ENCODE measurements around the gene CEMIP. TPM values are rescaled to one million over a fixed set of nuclear protein-coding genes. Genes with fewer than 3 reads are reported as not detected.

The CEMIP gene
- polyA plus RNA-seq, 2 of the 4 experiments (the other 2 are of a cell fraction) = 0.54 to 0.84 TPM

GRCh38 chr15:80744415-80744814 lies 34.8 kb upstream of the CEMIP start:
- peak overlapping the region; percentile 65 for H3K4me2 ChIP-seq
- POLR2A ChIA-PET = no interaction called here
- FAIRE-seq (peak; percentile 84), DNase-seq (ENCODE audit: low read depth in 1 of 2, low spot score in 1 of 2) (no peak), ATAC-seq (no peak)
- no peak overlapping the region for H3K4me3 ChIP-seq
- peaks cover 37% of the 10 kb centered on the region for H3K4me1 ChIP-seq
- WGBS (ENCODE audit: missing lambda C conversion rate) = 91% methylated on average over 6 of the region's 6 CpGs
- no peaks in the 10 kb centered on the region for H3K9me3 ChIP-seq
- CTCF ChIA-PET = interaction anchor here (1.6 to 2.0 kb wide), 2 partner anchors 32 to 177 kb away, joined by 4 to 9 read pairs; no protein-coding TSS in a partner anchor
- TF ChIP-seq CBX2 (IDR thresholded peaks at IDR 0.05; ENCODE audit: borderline replicate concordance, low read depth) = no peak
- no peak for TF ChIP-seq PHF8 (IDR thresholded peaks at IDR 0.05; ENCODE audit: borderline replicate concordance, low read depth)
- no peak for TF ChIP-seq E2F6 (IDR thresholded peaks at IDR 0.05; ENCODE audit: borderline replicate concordance, low read depth)
- TF ChIP-seq BHLHE40 (IDR thresholded peaks at IDR 0.05; ENCODE audit: low read depth, low read length) = no peak
- no peak for TF ChIP-seq FOSL2 (IDR thresholded peaks at IDR 0.05)
- no peak for TF ChIP-seq FOSL2 (CRISPR knock-in tag; IDR thresholded peaks at IDR 0.05)
- TF ChIP-seq POLR2AphosphoS2 (conservative IDR thresholded peaks at IDR 0.05; ENCODE audit: low read length) = no peak
- TF ChIP-seq PBX3 (IDR thresholded peaks at IDR 0.05) = no peak
- no peak for TF ChIP-seq NFE2L2 (conservative IDR thresholded peaks at IDR 0.05; ENCODE audit: low read length)
- TF ChIP-seq NR3C1 (IDR thresholded peaks at IDR 0.05) = no peak
- TF ChIP-seq, protein P1, sequence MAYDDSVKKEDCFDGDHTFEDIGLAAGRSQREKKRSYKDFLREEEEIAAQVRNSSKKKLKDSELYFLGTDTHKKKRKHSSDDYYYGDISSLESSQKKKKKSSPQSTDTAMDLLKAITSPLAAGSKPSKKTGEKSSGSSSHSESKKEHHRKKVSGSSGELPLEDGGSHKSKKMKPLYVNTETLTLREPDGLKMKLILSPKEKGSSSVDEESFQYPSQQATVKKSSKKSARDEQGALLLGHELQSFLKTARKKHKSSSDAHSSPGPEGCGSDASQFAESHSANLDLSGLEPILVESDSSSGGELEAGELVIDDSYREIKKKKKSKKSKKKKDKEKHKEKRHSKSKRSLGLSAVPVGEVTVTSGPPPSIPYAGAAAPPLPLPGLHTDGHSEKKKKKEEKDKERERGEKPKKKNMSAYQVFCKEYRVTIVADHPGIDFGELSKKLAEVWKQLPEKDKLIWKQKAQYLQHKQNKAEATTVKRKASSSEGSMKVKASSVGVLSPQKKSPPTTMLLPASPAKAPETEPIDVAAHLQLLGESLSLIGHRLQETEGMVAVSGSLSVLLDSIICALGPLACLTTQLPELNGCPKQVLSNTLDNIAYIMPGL (CRISPR knock-in tag; IDR thresholded peaks at IDR 0.05; ENCODE audit: borderline replicate concordance) = no peak
- 0 out of 6 replicates have a peak overlapping the region, but pooled peaks of 1 of the 2 experiments have one; percentile 20 for H3K27ac ChIP-seq

GRCh38 chr15:80744826-80745225 lies 34.3 kb upstream of the CEMIP start:
- CTCF ChIA-PET = interaction anchor here (1.1 to 2.0 kb wide), 3 partner anchors 27 to 177 kb away, joined by 3 to 9 read pairs (median 4); no protein-coding TSS in a partner anchor
- H3K9me3 ChIP-seq = no peaks in the 10 kb centered on the region
- FAIRE-seq = no peak
- TF ChIP-seq RCOR1 (IDR thresholded peaks at IDR 0.05; ENCODE audit: low read depth, low read length) (no peak), FOSL2 (IDR thresholded peaks at IDR 0.05) (no peak), FOSL2 (CRISPR knock-in tag; IDR thresholded peaks at IDR 0.05) (no peak), ZFP36 (IDR thresholded peaks at IDR 0.05; ENCODE audit: borderline replicate concordance, partially characterized antibody) (no peak), BCL3 (IDR thresholded peaks at IDR 0.05) (no peak), NPAS2 (CRISPR knock-in tag; IDR thresholded peaks at IDR 0.05; ENCODE audit: borderline replicate concordance) (no peak), MAZ (IDR thresholded peaks at IDR 0.05; ENCODE audit: borderline replicate concordance, low read depth, low read length) (no peak), HOXB13 (CRISPR knock-in tag; IDR thresholded peaks at IDR 0.05; ENCODE audit: low read depth) (no peak), ESRRA (IDR thresholded peaks at IDR 0.05; ENCODE audit: borderline replicate concordance, low read length) (no peak), ZC3H11A (IDR thresholded peaks at IDR 0.05) (no peak), MAX (IDR thresholded peaks at IDR 0.05) (no peak), PBX3 (IDR thresholded peaks at IDR 0.05) (no peak), ELK1 (IDR thresholded peaks at IDR 0.05; ENCODE audit: low read depth, low read length) (no peak), E2F6 (IDR thresholded peaks at IDR 0.05; ENCODE audit: borderline replicate concordance, low read depth) (no peak), CEBPB (IDR thresholded peaks at IDR 0.05) (no peak), EP300 (IDR thresholded peaks at IDR 0.05) (no peak), JUN (IDR thresholded peaks at IDR 0.05) (no peak), TFCP2L1 (CRISPR knock-in tag; IDR thresholded peaks at IDR 0.05) (no peak)
- TF ChIP-seq, protein P1 (CRISPR knock-in tag; IDR thresholded peaks at IDR 0.05; ENCODE audit: borderline replicate concordance) = no peak
- no peak for DNase-seq (ENCODE audit: low read depth in 1 of 2, low spot score in 1 of 2)
- H3K4me3 ChIP-seq = no peak overlapping the region
- H3K27ac ChIP-seq = peak overlapping the region in 1 of 2 experiments; percentile 20; a peak in 1 of 6 replicates
- 9% methylated on average over 1 of the region's 1 CpG for WGBS (ENCODE audit: missing lambda C conversion rate)
- no peak for ATAC-seq
- peak overlapping the region; percentile 65 for H3K4me2 ChIP-seq
- POLR2A ChIA-PET = no interaction called here
- peaks cover 41% of the 10 kb centered on the region for H3K4me1 ChIP-seq
